PC-9 (cell line): ENCODE results near the gene KLHDC7B.
"Not testable (repeated sequence)": the region's sequence is repeated elsewhere in the genome, so short reads cannot be mapped to it uniquely, and the experiment has no call there.

Experiments
- EZH2 ChIP-seq: fragments of 200-600 bp; sonication (generic); IDR thresholded peaks from 2 replicates; pipeline ENCODE4 v1.8.0; 2017; ENCODE audit warnings: antibody characterized with exemption, low read depth
- TF ChIP-seq, protein P1 (sequence below): fragments of 200-600 bp; sonication (generic); conservative IDR thresholded peaks from 2 replicates; pipeline ENCODE4 v1.6.1; 2017; ENCODE audit warnings: mixed run types, antibody characterized with exemption, mild to moderate bottlenecking, moderate library complexity

DNA sequence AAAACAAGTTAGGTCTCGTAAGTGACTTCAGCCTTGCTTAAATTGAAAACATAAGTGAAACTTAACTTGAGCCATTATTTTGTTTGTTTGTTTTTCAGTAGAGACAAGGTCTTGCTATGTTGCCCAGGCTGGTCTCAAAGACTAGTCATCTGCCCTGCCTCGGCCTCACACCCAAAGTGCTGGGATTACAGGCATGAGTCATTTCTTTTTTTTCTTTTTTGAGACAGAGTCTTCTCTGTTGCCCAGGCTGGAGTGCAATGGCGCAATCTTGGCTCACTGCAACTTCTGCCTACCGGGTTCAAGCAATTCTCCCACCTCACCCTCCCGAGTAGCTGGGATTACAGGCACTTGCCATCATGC, 4.1 kb upstream of the KLHDC7B start:
- TF ChIP-seq, protein P1, sequence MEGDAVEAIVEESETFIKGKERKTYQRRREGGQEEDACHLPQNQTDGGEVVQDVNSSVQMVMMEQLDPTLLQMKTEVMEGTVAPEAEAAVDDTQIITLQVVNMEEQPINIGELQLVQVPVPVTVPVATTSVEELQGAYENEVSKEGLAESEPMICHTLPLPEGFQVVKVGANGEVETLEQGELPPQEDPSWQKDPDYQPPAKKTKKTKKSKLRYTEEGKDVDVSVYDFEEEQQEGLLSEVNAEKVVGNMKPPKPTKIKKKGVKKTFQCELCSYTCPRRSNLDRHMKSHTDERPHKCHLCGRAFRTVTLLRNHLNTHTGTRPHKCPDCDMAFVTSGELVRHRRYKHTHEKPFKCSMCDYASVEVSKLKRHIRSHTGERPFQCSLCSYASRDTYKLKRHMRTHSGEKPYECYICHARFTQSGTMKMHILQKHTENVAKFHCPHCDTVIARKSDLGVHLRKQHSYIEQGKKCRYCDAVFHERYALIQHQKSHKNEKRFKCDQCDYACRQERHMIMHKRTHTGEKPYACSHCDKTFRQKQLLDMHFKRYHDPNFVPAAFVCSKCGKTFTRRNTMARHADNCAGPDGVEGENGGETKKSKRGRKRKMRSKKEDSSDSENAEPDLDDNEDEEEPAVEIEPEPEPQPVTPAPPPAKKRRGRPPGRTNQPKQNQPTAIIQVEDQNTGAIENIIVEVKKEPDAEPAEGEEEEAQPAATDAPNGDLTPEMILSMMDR = not testable (repeated sequence)
- not testable (repeated sequence) for TF ChIP-seq EZH2
